Astrocyte (in vitro differentiated cells and primary cell): Measurements from ENCODE around the gene HIPK2.

ENCODE experiments used
- CTCF ChIP-seq: IDR thresholded peaks from 2 replicates; pipeline ENCODE4 v1.5.1; 2011; ENCODE audit warnings: low read depth, mild to moderate bottlenecking, inconsistent platforms, low read length, moderate library complexity; ENCODE audit not compliant: insufficient read depth
- EZH2 ChIP-seq: IDR thresholded peaks from 2 replicates; pipeline ENCODE4 v1.6.1; 2012; ENCODE audit warnings: mild to moderate bottlenecking, low read length, inconsistent platforms; ENCODE audit not compliant: insufficient read depth

GRCh38 chr7:139523199-139523941 lies 254.4 kb downstream of the HIPK2 start, which contains the start of gene CLEC2L:
- TF ChIP-seq CTCF: no peak
- peak; percentile 73 for TF ChIP-seq EZH2
